ENCODE data around the gene TRDMT1.

TRDMT1 gene

DNA sequence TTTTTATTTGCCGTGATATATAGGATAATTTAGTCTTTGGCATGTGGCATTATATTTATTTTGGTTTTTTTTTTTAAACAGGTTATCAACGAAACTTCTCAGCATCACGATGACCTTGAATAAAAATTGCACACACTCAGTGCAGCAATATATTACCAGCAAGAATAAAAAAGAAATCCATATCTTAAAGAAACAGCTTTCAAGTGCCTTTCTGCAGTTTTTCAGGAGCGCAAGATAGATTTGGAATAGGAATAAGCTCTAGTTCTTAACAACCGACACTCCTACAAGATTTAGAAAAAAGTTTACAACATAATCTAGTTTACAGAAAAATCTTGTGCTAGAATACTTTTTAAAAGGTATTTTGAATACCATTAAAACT is 35.7 kb upstream of the TRDMT1 start:
- TF ChIP-seq CTCF (IDR thresholded peaks at IDR 0.05; ENCODE audit: low read depth, low read length): no peak
- H3K4me3 ChIP-seq (ENCODE audit: low read depth, low read length): no peak overlapping the region

GRCh38 chr10:17236468-17237148 is 35.1 kb upstream of the TRDMT1 start:
- H3K4me3 ChIP-seq (ENCODE audit: low read depth, low read length): no peak overlapping the region
- TF ChIP-seq CTCF (IDR thresholded peaks at IDR 0.05; ENCODE audit: low read depth, low read length): no peak

GRCh38 chr10:17235136-17235535 is 33.7 kb upstream of the TRDMT1 start:
- H3K4me3 ChIP-seq (ENCODE audit: low read depth, low read length): no peak overlapping the region
- TF ChIP-seq CTCF (IDR thresholded peaks at IDR 0.05; ENCODE audit: low read depth, low read length): no peak

- TF ChIP-seq CTCF (IDR thresholded peaks at IDR 0.05; ENCODE audit: low read depth, low read length): no peak
- H3K4me3 ChIP-seq (ENCODE audit: low read depth, low read length): peak overlapping the region; percentile 97; the same call in 1 of the 2 replicates
Measured at GRCh38 chr10:17234431-17234945, 33.0 kb upstream of the TRDMT1 start.

GRCh38 chr10:17233286-17233991 is 32.0 kb upstream of the TRDMT1 start:
- no peak for TF ChIP-seq CTCF (IDR thresholded peaks at IDR 0.05; ENCODE audit: low read depth, low read length)
- H3K4me3 ChIP-seq (ENCODE audit: low read depth, low read length): peak overlapping the region; percentile 97

- TF ChIP-seq CTCF (IDR thresholded peaks at IDR 0.05; ENCODE audit: low read depth, low read length): no peak
- H3K4me3 ChIP-seq (ENCODE audit: low read depth, low read length): peak overlapping the region; percentile 97
Measured at GRCh38 chr10:17232276-17232960, 30.9 kb upstream of the TRDMT1 start.

Data from WI38 (cell line).